Ishikawa (cell line): Measurements from ENCODE around the gene PDE5A.

Source experiments
- CEBPB ChIP-seq: IDR thresholded peaks from 2 replicates; pipeline ENCODE4 v1.6.1; 2012
- EGR1 ChIP-seq: IDR thresholded peaks from 2 replicates; pipeline ENCODE4 v1.6.1; 2012
- EP300 ChIP-seq: IDR thresholded peaks from 2 replicates; pipeline ENCODE4 v1.6.1; 2012; ENCODE audit warnings: borderline replicate concordance
- NFIC ChIP-seq: IDR thresholded peaks from 2 replicates; pipeline ENCODE4 v1.6.1; 2012
- RAD21 ChIP-seq: IDR thresholded peaks from 2 replicates; pipeline ENCODE4 v1.6.1; 2012; ENCODE audit warnings: low read depth
- TAF1 ChIP-seq: IDR thresholded peaks from 2 replicates; pipeline ENCODE4 v1.6.1; 2012; ENCODE audit warnings: low read depth, mild to moderate bottlenecking
- TCF12 ChIP-seq: IDR thresholded peaks from 2 replicates; pipeline ENCODE4 v1.6.1; 2012; ENCODE audit warnings: low read depth
- TEAD4 ChIP-seq: IDR thresholded peaks from 2 replicates; pipeline ENCODE4 v1.6.1; 2012
- YY1 ChIP-seq: IDR thresholded peaks from 2 replicates; pipeline ENCODE4 v1.6.1; 2012; ENCODE audit warnings: low read depth
- TF ChIP-seq, protein P1 (sequence below): IDR thresholded peaks from 2 replicates; pipeline ENCODE4 v1.6.1; 2012
- TF ChIP-seq, protein P2 (sequence below): IDR thresholded peaks from 2 replicates; pipeline ENCODE4 v1.6.1; 2012; ENCODE audit warnings: low read depth, mild to moderate bottlenecking

DNA sequence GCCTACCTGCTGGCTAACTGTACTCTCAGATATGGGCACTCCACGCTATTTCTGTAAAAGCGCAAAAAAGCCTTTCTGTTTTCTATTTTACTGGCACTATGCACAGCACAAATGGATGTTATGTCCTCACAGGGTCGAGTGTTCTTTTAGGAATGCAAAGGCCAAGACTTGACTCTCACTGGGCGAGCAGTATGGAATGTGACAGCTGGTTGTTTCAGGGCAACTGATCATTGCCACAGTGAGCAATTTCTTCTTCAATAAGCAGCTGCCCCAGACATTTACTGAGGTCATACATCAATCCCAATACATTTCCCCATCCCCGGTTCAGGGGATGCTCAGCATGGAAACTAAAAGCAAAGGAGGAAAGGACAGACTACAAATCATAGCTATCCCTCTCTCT is 58.2 kb downstream of the PDE5A start:
- no peak for TF ChIP-seq NFIC
- TF ChIP-seq EP300, result no peak
- TF ChIP-seq, protein P1, sequence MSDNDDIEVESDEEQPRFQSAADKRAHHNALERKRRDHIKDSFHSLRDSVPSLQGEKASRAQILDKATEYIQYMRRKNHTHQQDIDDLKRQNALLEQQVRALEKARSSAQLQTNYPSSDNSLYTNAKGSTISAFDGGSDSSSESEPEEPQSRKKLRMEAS, result no peak
- no peak for TF ChIP-seq CEBPB
- no peak for TF ChIP-seq EGR1
- TF ChIP-seq TCF12, result no peak
- TF ChIP-seq YY1, result no peak
- TF ChIP-seq TEAD4, result no peak
- TF ChIP-seq TAF1, result no peak
- TF ChIP-seq RAD21, result no peak
- TF ChIP-seq, protein P2, sequence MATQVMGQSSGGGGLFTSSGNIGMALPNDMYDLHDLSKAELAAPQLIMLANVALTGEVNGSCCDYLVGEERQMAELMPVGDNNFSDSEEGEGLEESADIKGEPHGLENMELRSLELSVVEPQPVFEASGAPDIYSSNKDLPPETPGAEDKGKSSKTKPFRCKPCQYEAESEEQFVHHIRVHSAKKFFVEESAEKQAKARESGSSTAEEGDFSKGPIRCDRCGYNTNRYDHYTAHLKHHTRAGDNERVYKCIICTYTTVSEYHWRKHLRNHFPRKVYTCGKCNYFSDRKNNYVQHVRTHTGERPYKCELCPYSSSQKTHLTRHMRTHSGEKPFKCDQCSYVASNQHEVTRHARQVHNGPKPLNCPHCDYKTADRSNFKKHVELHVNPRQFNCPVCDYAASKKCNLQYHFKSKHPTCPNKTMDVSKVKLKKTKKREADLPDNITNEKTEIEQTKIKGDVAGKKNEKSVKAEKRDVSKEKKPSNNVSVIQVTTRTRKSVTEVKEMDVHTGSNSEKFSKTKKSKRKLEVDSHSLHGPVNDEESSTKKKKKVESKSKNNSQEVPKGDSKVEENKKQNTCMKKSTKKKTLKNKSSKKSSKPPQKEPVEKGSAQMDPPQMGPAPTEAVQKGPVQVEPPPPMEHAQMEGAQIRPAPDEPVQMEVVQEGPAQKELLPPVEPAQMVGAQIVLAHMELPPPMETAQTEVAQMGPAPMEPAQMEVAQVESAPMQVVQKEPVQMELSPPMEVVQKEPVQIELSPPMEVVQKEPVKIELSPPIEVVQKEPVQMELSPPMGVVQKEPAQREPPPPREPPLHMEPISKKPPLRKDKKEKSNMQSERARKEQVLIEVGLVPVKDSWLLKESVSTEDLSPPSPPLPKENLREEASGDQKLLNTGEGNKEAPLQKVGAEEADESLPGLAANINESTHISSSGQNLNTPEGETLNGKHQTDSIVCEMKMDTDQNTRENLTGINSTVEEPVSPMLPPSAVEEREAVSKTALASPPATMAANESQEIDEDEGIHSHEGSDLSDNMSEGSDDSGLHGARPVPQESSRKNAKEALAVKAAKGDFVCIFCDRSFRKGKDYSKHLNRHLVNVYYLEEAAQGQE, result no peak
